SK-N-SH treated with all-trans-retinoic acid at 6 μM for 48 hours (cell line): ENCODE measurements around the gene GNA15.

Experiments
- ATAC-seq: fragments of 200-7000 bp; cut with Tn5 transposase; 3 replicates; pipeline ENCODE4 v1.9.1; 2020; ENCODE audit warnings: mild to moderate bottlenecking, moderate library complexity
- BACH2 ChIP-seq: fragments of 250-450 bp; sonication (Bioruptor Pico); IDR thresholded peaks from 2 replicates; pipeline ENCODE4 v1.9.0; 2021; ENCODE audit warnings: mild to moderate bottlenecking, borderline replicate concordance
- CREB5 ChIP-seq: fragments of 250-450 bp; sonication (Bioruptor Pico); IDR thresholded peaks from 2 replicates; pipeline ENCODE4 v1.5.1; 2020; ENCODE audit warnings: low read depth, mild to moderate bottlenecking, moderate library complexity
- CSRNP3 ChIP-seq: fragments of 250-450 bp; sonication (Bioruptor Pico); IDR thresholded peaks from 2 replicates; pipeline ENCODE4 v1.5.1; 2021; ENCODE audit warnings: mild to moderate bottlenecking, moderate library complexity
- GLIS3 ChIP-seq: fragments of 250-450 bp; sonication (Bioruptor Pico); IDR thresholded peaks from 2 replicates; pipeline ENCODE4 v1.5.0; 2020; ENCODE audit warnings: mild to moderate bottlenecking, moderate library complexity
- ISL1 ChIP-seq: fragments of 250-450 bp; sonication (Bioruptor Pico); IDR thresholded peaks from 2 replicates; pipeline ENCODE4 v2.1.2; 2022; ENCODE audit warnings: mild to moderate bottlenecking, moderate library complexity
- OSR1 ChIP-seq: fragments of 250-450 bp; sonication (Bioruptor Pico); IDR thresholded peaks from 2 replicates; pipeline ENCODE4 v1.8.0; 2022; ENCODE audit warnings: moderate library complexity, mild to moderate bottlenecking, inconsistent platforms
- POU6F1 ChIP-seq: fragments of 250-450 bp; sonication (Bioruptor Pico); IDR thresholded peaks from 2 replicates; pipeline ENCODE4 v1.8.0; 2021; ENCODE audit warnings: low read depth, mild to moderate bottlenecking, moderate library complexity, borderline replicate concordance
- PPARA ChIP-seq: fragments of 250-450 bp; sonication (Bioruptor Pico); IDR thresholded peaks from 2 replicates; pipeline ENCODE4 v1.5.0; 2020; ENCODE audit warnings: mild to moderate bottlenecking, borderline replicate concordance
- RARB ChIP-seq: fragments of 250-450 bp; sonication (Bioruptor Pico); IDR thresholded peaks from 2 replicates; pipeline ENCODE4 v1.8.0; 2021; ENCODE audit warnings: mild to moderate bottlenecking, moderate library complexity
- SNAI2 ChIP-seq: fragments of 250-450 bp; sonication (Bioruptor Pico); IDR thresholded peaks from 2 replicates; pipeline ENCODE4 v1.5.0; 2020; ENCODE audit warnings: mild to moderate bottlenecking, moderate library complexity
- TCF4 ChIP-seq: fragments of 250-450 bp; sonication (Bioruptor Pico); IDR thresholded peaks from 2 replicates; pipeline ENCODE4 v1.8.0; 2021; ENCODE audit warnings: mild to moderate bottlenecking, moderate library complexity, borderline replicate concordance
- TOX ChIP-seq: fragments of 250-450 bp; sonication (Bioruptor Pico); IDR thresholded peaks from 2 replicates; pipeline ENCODE4 v1.8.0; 2021; ENCODE audit warnings: mild to moderate bottlenecking, moderate library complexity, borderline replicate concordance
- TSHZ2 ChIP-seq: fragments of 250-450 bp; sonication (Bioruptor Pico); IDR thresholded peaks from 2 replicates; pipeline ENCODE4 v1.5.0; 2020; ENCODE audit warnings: mild to moderate bottlenecking, moderate library complexity
- ZC3H10 ChIP-seq: fragments of 250-450 bp; sonication (Bioruptor Pico); IDR thresholded peaks from 2 replicates; pipeline ENCODE4 v1.5.1; 2021; ENCODE audit warnings: mild to moderate bottlenecking, moderate library complexity
- ZFP3 ChIP-seq: fragments of 250-450 bp; sonication (Bioruptor Pico); IDR thresholded peaks from 2 replicates; pipeline ENCODE4 v1.5.0; 2020; ENCODE audit warnings: mild to moderate bottlenecking, moderate library complexity
- ZFP30 ChIP-seq: fragments of 450-650 bp; formaldehyde crosslinking; IDR thresholded peaks from 2 replicates; pipeline ENCODE4 v1.5.0; 2022; ENCODE audit warnings: mild to moderate bottlenecking, moderate library complexity
- ZNF565 ChIP-seq: fragments of 450-650 bp; formaldehyde crosslinking; conservative IDR thresholded peaks from 2 replicates; pipeline ENCODE4 v1.5.0; 2020; ENCODE audit warnings: low read depth, mild to moderate bottlenecking, moderate library complexity
- ZNF8 ChIP-seq: fragments of 450-650 bp; formaldehyde crosslinking; IDR thresholded peaks from 2 replicates; pipeline ENCODE4 v1.5.0; 2020; ENCODE audit warnings: mild to moderate bottlenecking, moderate library complexity

GNA15 gene

GRCh38 chr19:3108775-3109174, 27.1 kb upstream of the GNA15 start:
- ATAC-seq, result peak; percentile 90

GRCh38 chr19:3109491-3109890, 26.3 kb upstream of the GNA15 start:
- TF ChIP-seq ISL1 (CRISPR knock-in tag) (no peak), ZNF8 (CRISPR knock-in tag) (no peak), SNAI2 (CRISPR knock-in tag) (no peak), ZFP3 (no peak), ZNF565 (no peak), ZC3H10 (CRISPR knock-in tag) (no peak), BACH2 (no peak), OSR1 (CRISPR knock-in tag) (no peak), TSHZ2 (CRISPR knock-in tag) (no peak), TCF4 (CRISPR knock-in tag) (no peak), CREB5 (CRISPR knock-in tag) (no peak), PPARA (CRISPR knock-in tag) (no peak), ZFP30 (CRISPR knock-in tag) (no peak), GLIS3 (no peak)
- TF ChIP-seq, all 23 proteins: peak for 0

More at GRCh38 chr19:3108775-3109174, 27.1 kb upstream of the GNA15 start:
- TF ChIP-seq ZC3H10 (CRISPR knock-in tag) (no peak), POU6F1 (no peak), ZNF565 (peak; percentile 97), ISL1 (CRISPR knock-in tag) (no peak), ZFP30 (CRISPR knock-in tag) (no peak)

GRCh38 chr19:3110126-3110825, 25.6 kb upstream of the GNA15 start:
- no peak for ATAC-seq
- TF ChIP-seq ZFP3 (no peak), PPARA (CRISPR knock-in tag) (no peak), ISL1 (CRISPR knock-in tag) (no peak)

More at GRCh38 chr19:3109491-3109890, 26.3 kb upstream of the GNA15 start:
- ATAC-seq, result no peak

- no peak for TF ChIP-seq PPARA (CRISPR knock-in tag)
- no peak for TF ChIP-seq CSRNP3 (CRISPR knock-in tag)
- no peak for TF ChIP-seq ZFP3
- ATAC-seq, result no peak
Measured at GRCh38 chr19:3111586-3112247, 24.1 kb upstream of the GNA15 start.

- no peak for ATAC-seq
- TF ChIP-seq CREB5 (CRISPR knock-in tag) (no peak), ZC3H10 (CRISPR knock-in tag) (no peak), ZNF565 (no peak), GLIS3 (no peak), PPARA (CRISPR knock-in tag) (no peak), RARB (CRISPR knock-in tag) (no peak), TSHZ2 (CRISPR knock-in tag) (no peak), TOX (CRISPR knock-in tag) (no peak)
Measured at GRCh38 chr19:3112375-3113099, 23.3 kb upstream of the GNA15 start.
